22Rv1 (cell line): ENCODE measurements around the gene ZDHHC1.

Experiments
- ZFX ChIP-seq: fragments of 450-650 bp; IDR thresholded peaks from 2 replicates; pipeline ENCODE4 v1.6.1; 2017; ENCODE audit warnings: antibody characterized with exemption, borderline replicate concordance
- TF ChIP-seq, protein P1 (sequence below): fragments of 450-650 bp; IDR thresholded peaks from 2 replicates; pipeline ENCODE4 v1.5.1; 2017; ENCODE audit warnings: mild to moderate bottlenecking

- TF ChIP-seq, protein P1, sequence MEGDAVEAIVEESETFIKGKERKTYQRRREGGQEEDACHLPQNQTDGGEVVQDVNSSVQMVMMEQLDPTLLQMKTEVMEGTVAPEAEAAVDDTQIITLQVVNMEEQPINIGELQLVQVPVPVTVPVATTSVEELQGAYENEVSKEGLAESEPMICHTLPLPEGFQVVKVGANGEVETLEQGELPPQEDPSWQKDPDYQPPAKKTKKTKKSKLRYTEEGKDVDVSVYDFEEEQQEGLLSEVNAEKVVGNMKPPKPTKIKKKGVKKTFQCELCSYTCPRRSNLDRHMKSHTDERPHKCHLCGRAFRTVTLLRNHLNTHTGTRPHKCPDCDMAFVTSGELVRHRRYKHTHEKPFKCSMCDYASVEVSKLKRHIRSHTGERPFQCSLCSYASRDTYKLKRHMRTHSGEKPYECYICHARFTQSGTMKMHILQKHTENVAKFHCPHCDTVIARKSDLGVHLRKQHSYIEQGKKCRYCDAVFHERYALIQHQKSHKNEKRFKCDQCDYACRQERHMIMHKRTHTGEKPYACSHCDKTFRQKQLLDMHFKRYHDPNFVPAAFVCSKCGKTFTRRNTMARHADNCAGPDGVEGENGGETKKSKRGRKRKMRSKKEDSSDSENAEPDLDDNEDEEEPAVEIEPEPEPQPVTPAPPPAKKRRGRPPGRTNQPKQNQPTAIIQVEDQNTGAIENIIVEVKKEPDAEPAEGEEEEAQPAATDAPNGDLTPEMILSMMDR: no peak
- TF ChIP-seq ZFX: no peak
Measured at GRCh38 chr16:67454852-67455251, 38.6 kb upstream of the ZDHHC1 start.
